ENCODE measurements around the gene LRRC43.

DNA sequence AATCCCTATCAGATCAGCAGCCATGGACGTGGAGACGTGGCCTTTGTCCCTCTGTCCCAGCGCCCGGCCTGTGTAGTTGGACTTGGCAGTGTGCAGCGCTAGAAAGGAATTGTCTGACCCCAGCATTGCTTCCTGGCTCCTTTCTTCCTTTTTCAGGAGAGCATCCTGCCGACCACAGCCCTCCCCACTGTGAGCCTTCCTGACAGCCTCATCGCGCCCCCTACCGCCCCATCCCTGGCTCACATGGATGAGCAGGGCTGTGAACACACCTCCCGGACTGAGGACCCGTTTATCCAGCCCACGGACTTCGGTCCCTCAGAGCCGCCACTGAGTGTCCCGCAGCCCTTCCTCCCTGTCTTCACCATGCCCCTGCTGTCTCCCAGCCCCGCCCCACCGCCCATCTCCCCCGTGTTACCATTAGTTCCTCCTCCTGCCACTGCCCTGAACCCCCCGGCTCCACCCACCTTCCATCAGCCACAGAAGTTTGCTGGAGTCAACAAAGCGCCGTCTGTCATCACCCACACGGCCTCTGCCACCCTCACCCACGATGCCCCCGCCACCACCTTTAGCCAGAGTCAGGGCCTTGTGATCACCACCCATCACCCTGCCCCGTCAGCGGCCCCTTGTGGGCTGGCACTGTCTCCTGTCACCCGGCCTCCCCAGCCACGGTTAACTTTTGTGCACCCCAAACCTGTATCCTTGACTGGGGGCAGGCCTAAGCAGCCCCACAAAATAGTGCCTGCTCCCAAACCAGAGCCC is 49.6 kb upstream of the LRRC43 start:
- TF ChIP-seq POLR2A (IDR thresholded peaks at IDR 0.05) (no peak), CTCF (IDR thresholded peaks at IDR 0.05) (no peak)
